ENCODE measurements around the gene ETHE1.
"Not testable (repeated sequence)": the region's sequence is repeated elsewhere in the genome, so short reads cannot be mapped to it uniquely, and the experiment has no call there.

Gene ETHE1

DNA sequence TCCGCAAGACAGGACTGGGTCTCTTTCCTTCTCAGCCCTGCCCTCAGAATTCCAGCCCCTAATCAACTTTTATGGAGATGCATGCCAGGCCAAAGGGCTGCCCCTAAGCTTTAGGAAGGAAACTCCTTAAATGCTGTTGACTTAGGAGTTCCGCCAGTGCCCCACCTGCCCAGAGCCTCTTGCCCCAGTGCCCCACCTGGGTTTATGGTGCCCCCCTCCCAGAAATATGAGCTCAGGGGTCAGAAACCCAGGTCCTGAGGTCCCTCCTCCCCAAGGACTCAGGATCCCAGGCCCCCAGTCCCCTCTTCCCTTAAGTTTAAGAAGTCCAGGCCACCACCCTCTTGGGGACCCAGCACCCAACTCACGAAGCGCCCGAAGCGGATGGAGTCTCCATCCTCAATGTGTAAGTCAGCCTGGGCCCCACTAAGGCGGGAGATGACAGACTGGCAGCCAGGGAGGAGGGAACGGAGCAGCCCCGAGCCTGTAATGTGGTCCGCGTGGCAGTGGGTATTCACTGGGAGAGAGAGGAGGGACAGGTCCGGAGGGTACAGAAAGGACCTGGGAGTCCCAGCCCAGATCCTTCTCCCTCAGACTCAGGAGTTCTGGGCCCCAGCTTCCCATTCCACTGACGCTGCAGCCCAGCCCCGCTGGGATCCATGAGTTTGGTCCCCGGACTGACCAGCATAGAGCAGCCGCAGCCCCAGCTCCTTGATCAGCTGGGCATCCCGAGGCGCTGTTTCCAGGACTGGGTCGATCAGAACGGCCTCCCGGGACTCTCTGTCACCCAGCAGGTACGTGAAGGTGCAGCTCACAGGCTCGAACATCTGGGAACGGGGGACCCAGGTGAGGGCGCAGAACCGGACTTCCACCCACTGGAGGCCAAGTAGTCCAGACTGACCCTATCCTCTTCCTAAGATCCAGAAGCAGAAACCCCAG is 897 bp downstream of the ETHE1 start:
- no peak for DNase-seq (ENCODE audit: low spot score)
- H3K14ac ChIP-seq (ENCODE audit: low read length), result peak overlapping the region; percentile 59
- H4K91ac ChIP-seq (ENCODE audit: low read depth, low read length, poor library complexity), result no peak overlapping the region
- peak overlapping the region; percentile 59 for H3K18ac ChIP-seq (ENCODE audit: low read length)
- peak overlapping the region; percentile 76 for H4K8ac ChIP-seq (ENCODE audit: low read depth, low read length)
- no CpG with 5 or more reads among the region's 26 CpGs for WGBS, 2 donors (ENCODE audit: extremely low coverage in 2 of 2, insufficient read length in 2 of 2, insufficient replicate concordance in 1 of 2)
- H3K27me3 ChIP-seq (ENCODE audit: control insufficient read depth in 3 of 3, insufficient read depth in 3 of 3, low read depth in 1 of 3, low read length in 3 of 3), result peaks cover 0 to 11% (median 4%) of the 10 kb centered on the region in 3 experiments
- peak overlapping the region; percentile 86 for H3K9ac ChIP-seq (ENCODE audit: low read depth, low read length, poor library complexity)
- peaks cover 2% of the 10 kb centered on the region for H3K79me1 ChIP-seq (ENCODE audit: low read depth, low read length)
- H3K36me3 ChIP-seq (replicated peaks in 1 of 2; ENCODE audit: control insufficient read depth in 2 of 2, insufficient read depth in 2 of 2, low read length in 2 of 2), result no peaks in the 10 kb centered on the region
- H2BK5ac ChIP-seq (ENCODE audit: low read length), result peak overlapping the region; percentile 24
- H2BK12ac ChIP-seq (ENCODE audit: low read length), result no peak overlapping the region
- peaks cover 7 to 15% of the 10 kb centered on the region in 2 donors for H3K4me1 ChIP-seq (ENCODE audit: control insufficient read depth in 2 of 2, insufficient read depth in 1 of 2, low read depth in 1 of 2, low read length in 2 of 2)
- no peaks in the 10 kb centered on the region for H3K9me3 ChIP-seq (replicated peaks in 1 of 2; ENCODE audit: control insufficient read depth in 2 of 2, insufficient read depth in 1 of 2, low read depth in 1 of 2, low read length in 2 of 2)
- no peak overlapping the region for H3K23ac ChIP-seq (ENCODE audit: low read depth, low read length, poor library complexity)
- H3K4me3 ChIP-seq (ENCODE audit: low read length in 2 of 2), result peak overlapping the region; percentile 61 to 92
- H3K27ac ChIP-seq (replicated peaks; ENCODE audit: low read length), result no peak overlapping the region
- peak overlapping the region; percentile 64 for H2BK15ac ChIP-seq (ENCODE audit: low read length)
- no peak overlapping the region for H3K4ac ChIP-seq (ENCODE audit: low read length)
- peak overlapping the region; percentile 97 for H2AFZ ChIP-seq (ENCODE audit: low read length)
- no peak overlapping the region for H2BK120ac ChIP-seq (ENCODE audit: low read depth, low read length)
- H2AK5ac ChIP-seq (ENCODE audit: low read depth, low read length), result peak overlapping the region; percentile 10
- H3K4me2 ChIP-seq (ENCODE audit: insufficient read depth, low read length, poor library complexity, severe bottlenecking), result peak overlapping the region; percentile 97

DNA sequence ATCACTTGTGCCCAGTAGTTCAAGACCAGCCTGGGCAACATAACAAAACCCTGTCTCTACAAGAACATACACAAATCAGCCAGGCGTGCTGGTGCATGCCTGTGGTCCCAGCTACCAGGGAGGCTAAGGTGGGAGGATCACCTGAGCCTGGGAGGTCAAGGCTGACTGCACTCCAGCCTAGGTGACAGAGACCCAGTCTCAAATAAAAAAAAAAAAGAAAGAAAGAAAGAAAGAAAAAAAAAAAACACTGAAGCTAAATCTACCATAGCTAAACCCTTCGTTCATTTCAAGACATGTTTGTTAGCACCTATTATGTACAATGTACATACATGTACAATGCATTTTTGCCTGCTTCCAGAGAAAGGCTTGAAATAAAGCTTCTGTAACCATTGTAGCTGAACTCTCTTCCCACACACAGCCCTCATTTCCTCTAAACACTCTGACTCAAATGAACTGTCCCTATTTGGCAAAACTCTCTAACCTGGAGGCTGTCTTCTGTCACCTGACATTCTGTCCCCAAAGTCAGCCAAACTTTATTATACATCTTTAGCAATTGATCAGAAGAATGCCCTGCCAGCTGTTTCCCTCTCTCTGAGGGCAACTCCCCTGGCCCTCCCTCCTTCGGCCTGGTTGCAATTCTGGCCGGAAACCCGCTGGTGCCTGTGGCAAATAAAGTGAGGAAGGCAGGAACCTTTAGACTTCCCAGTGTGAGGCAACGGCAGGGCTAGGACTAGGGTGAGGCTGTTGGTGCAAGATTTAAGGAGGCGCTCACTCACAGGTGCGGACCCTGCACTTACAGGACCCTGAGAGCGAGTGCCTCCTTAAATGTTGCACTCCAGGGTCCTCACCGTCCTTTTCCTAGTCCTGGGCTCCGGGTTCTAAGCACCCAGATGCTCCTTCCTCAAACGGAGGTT is 1.8 kb downstream of the ETHE1 start:
- Histone ChIP-seq H3K14ac (ENCODE audit: low read length) (no peak overlapping the region), H2BK5ac (ENCODE audit: low read length) (no peak overlapping the region), H3K27ac (replicated peaks; ENCODE audit: low read length) (no peak overlapping the region), H3K4me3 (ENCODE audit: low read length in 2 of 2) (peak overlapping the region; percentile 61 to 92), H3K4ac (ENCODE audit: low read length) (no peak overlapping the region), H3K9me3 (replicated peaks in 1 of 2; ENCODE audit: control insufficient read depth in 2 of 2, insufficient read depth in 1 of 2, low read depth in 1 of 2, low read length in 2 of 2) (no peaks in the 10 kb centered on the region), H2AFZ (ENCODE audit: low read length) (peak overlapping the region; percentile 97), H4K91ac (ENCODE audit: low read depth, low read length, poor library complexity) (no peak overlapping the region), H3K36me3 (replicated peaks in 1 of 2; ENCODE audit: control insufficient read depth in 2 of 2, insufficient read depth in 2 of 2, low read length in 2 of 2) (no peaks in the 10 kb centered on the region), H2BK120ac (ENCODE audit: low read depth, low read length) (no peak overlapping the region), H3K27me3 (ENCODE audit: control insufficient read depth in 3 of 3, insufficient read depth in 3 of 3, low read depth in 1 of 3, low read length in 3 of 3) (peaks cover 0 to 11% (median 4%) of the 10 kb centered on the region in 3 experiments), H3K79me1 (ENCODE audit: low read depth, low read length) (peaks cover 2% of the 10 kb centered on the region), H3K9ac (ENCODE audit: low read depth, low read length, poor library complexity) (no peak overlapping the region), H3K23ac (ENCODE audit: low read depth, low read length, poor library complexity) (no peak overlapping the region), H3K4me2 (ENCODE audit: insufficient read depth, low read length, poor library complexity, severe bottlenecking) (peak overlapping the region; percentile 97), H2BK12ac (ENCODE audit: low read length) (no peak overlapping the region), H3K18ac (ENCODE audit: low read length) (no peak overlapping the region), H3K4me1 (ENCODE audit: control insufficient read depth in 2 of 2, insufficient read depth in 1 of 2, low read depth in 1 of 2, low read length in 2 of 2) (peaks cover 7 to 15% of the 10 kb centered on the region in 2 donors), H4K8ac (ENCODE audit: low read depth, low read length) (no peak overlapping the region), H2AK5ac (ENCODE audit: low read depth, low read length) (no peak overlapping the region), H2BK15ac (ENCODE audit: low read length) (no peak overlapping the region)
- no CpG with 5 or more reads among the region's 12 CpGs for WGBS, 2 donors (ENCODE audit: extremely low coverage in 2 of 2, insufficient read length in 2 of 2, insufficient replicate concordance in 1 of 2)
- no peak for DNase-seq (ENCODE audit: low spot score)

GRCh38 chr19:43523696-43524095 is 3.3 kb downstream of the ETHE1 start:
- not testable (repeated sequence) for H3K79me1 ChIP-seq (ENCODE audit: low read depth, low read length); H3K9ac ChIP-seq (ENCODE audit: low read depth, low read length, poor library complexity); H4K91ac ChIP-seq (ENCODE audit: low read depth, low read length, poor library complexity); H3K18ac ChIP-seq (ENCODE audit: low read length); H2AK5ac ChIP-seq (ENCODE audit: low read depth, low read length); H3K9me3 ChIP-seq (replicated peaks in 1 of 2; ENCODE audit: control insufficient read depth in 2 of 2, insufficient read depth in 1 of 2, low read depth in 1 of 2, low read length in 2 of 2); H2BK12ac ChIP-seq (ENCODE audit: low read length); H3K36me3 ChIP-seq (replicated peaks in 1 of 2; ENCODE audit: control insufficient read depth in 2 of 2, insufficient read depth in 2 of 2, low read length in 2 of 2); H4K8ac ChIP-seq (ENCODE audit: low read depth, low read length); H3K23ac ChIP-seq (ENCODE audit: low read depth, low read length, poor library complexity); H3K27ac ChIP-seq (replicated peaks; ENCODE audit: low read length); H3K4ac ChIP-seq (ENCODE audit: low read length); H3K4me2 ChIP-seq (ENCODE audit: insufficient read depth, low read length, poor library complexity, severe bottlenecking); H2BK15ac ChIP-seq (ENCODE audit: low read length); H2AFZ ChIP-seq (ENCODE audit: low read length); H3K4me3 ChIP-seq (ENCODE audit: low read length in 2 of 2); DNase-seq (ENCODE audit: low spot score); H2BK5ac ChIP-seq (ENCODE audit: low read length); H2BK120ac ChIP-seq (ENCODE audit: low read depth, low read length); H3K14ac ChIP-seq (ENCODE audit: low read length)
- Histone ChIP-seq H3K27me3 (ENCODE audit: control insufficient read depth in 3 of 3, insufficient read depth in 3 of 3, low read depth in 1 of 3, low read length in 3 of 3) (peaks cover 0 to 11% (median 4%) of the 10 kb centered on the region in 3 experiments), H3K4me1 (ENCODE audit: control insufficient read depth in 2 of 2, insufficient read depth in 1 of 2, low read depth in 1 of 2, low read length in 2 of 2) (peaks cover 7 to 15% of the 10 kb centered on the region in 2 donors)
- no CpG with 5 or more reads among the region's 8 CpGs for WGBS, 2 donors (ENCODE audit: extremely low coverage in 2 of 2, insufficient read length in 2 of 2, insufficient replicate concordance in 1 of 2)

Measured in neuronal stem cell (in vitro differentiated cells).